Suppressor macrophage treated with lipopolysaccharide for 4 hours (primary cell): ENCODE measurements around the gene KCNJ2.

Experiments used
- DNase-seq: peaks from one replicate; pipeline ENCODE4 v3.0.0-alpha.2; 2020

The KCNJ2 gene

GRCh38 chr17:70161519-70161918 is 7.8 kb upstream of the KCNJ2 start:
- no peak for DNase-seq

- DNase-seq: no peak
These were observed 3.9 kb upstream of the KCNJ2 start for GRCh38 chr17:70165383-70165782.

- DNase-seq: no peak
These were observed 2.7 kb upstream of the KCNJ2 start for GRCh38 chr17:70166615-70167014.

GRCh38 chr17:70168044-70168976 is 1.0 kb upstream of the KCNJ2 start:
- DNase-seq: peak; percentile 66

GRCh38 chr17:70169709-70170597 is 621 bp downstream of the KCNJ2 start:
- peak; percentile 40 for DNase-seq

GRCh38 chr17:70171159-70171558 is 1.8 kb downstream of the KCNJ2 start:
- peak; percentile 15 for DNase-seq

GRCh38 chr17:70172449-70172848 is 3.1 kb downstream of the KCNJ2 start:
- no peak for DNase-seq

- DNase-seq: peak; percentile 43
These were observed 3.6 kb downstream of the KCNJ2 start for GRCh38 chr17:70172923-70173322.

GRCh38 chr17:70173681-70174080 is 4.3 kb downstream of the KCNJ2 start:
- DNase-seq: no peak

- no peak for DNase-seq
These were observed 12.0 kb downstream of the KCNJ2 start for GRCh38 chr17:70181376-70181775.

- DNase-seq: no peak
These were observed 12.5 kb downstream of the KCNJ2 start for GRCh38 chr17:70181866-70182265.

- DNase-seq: no peak
These were observed 14.2 kb downstream of the KCNJ2 start for GRCh38 chr17:70183508-70183907.

- DNase-seq: no peak
These were observed 14.9 kb downstream of the KCNJ2 start for GRCh38 chr17:70184207-70184606.

- DNase-seq: peak; percentile 19
These were observed 15.4 kb downstream of the KCNJ2 start for GRCh38 chr17:70184770-70185169.

GRCh38 chr17:70185285-70185684 is 16.0 kb downstream of the KCNJ2 start:
- no peak for DNase-seq

GRCh38 chr17:70187383-70187782 is 18.1 kb downstream of the KCNJ2 start:
- DNase-seq: peak; percentile 18

- no peak for DNase-seq
These were observed 21.9 kb downstream of the KCNJ2 start for GRCh38 chr17:70190959-70191805.

GRCh38 chr17:70195091-70195490 is 25.8 kb downstream of the KCNJ2 start:
- DNase-seq: no peak

GRCh38 chr17:70201872-70202419 is 32.6 kb downstream of the KCNJ2 start:
- DNase-seq: no peak

GRCh38 chr17:70202840-70203239 is 33.5 kb downstream of the KCNJ2 start:
- no peak for DNase-seq

GRCh38 chr17:70204431-70204830 is 35.1 kb downstream of the KCNJ2 start:
- DNase-seq: no peak

GRCh38 chr17:70205401-70205800 is 36.1 kb downstream of the KCNJ2 start:
- peak; percentile 94 for DNase-seq
